WTC11 (cell line): ENCODE results near the gene TJP3.
A peak's percentile ranks its signal among the peaks of the same experiment; 100 is the strongest.

Experiments used
- CBFB ChIP-seq: sonication (generic); formaldehyde crosslinking; IDR thresholded peaks from 2 replicates; pipeline ENCODE4 v1.8.1; 2022; ENCODE audit warnings: mild to moderate bottlenecking, low read depth, missing genetic modification reagents
- FOXK1 ChIP-seq: sonication (generic); formaldehyde crosslinking; IDR thresholded peaks from 2 replicates; pipeline ENCODE4 v1.8.0; 2022; ENCODE audit warnings: mild to moderate bottlenecking, moderate library complexity, missing genetic modification reagents
- FOXP1 ChIP-seq: sonication (generic); formaldehyde crosslinking; IDR thresholded peaks from 2 replicates; pipeline ENCODE4 v1.8.0; 2022; ENCODE audit warnings: missing genetic modification reagents, mild to moderate bottlenecking, moderate library complexity, borderline replicate concordance
- IRF1 ChIP-seq: sonication (generic); formaldehyde crosslinking; IDR thresholded peaks from 2 replicates; pipeline ENCODE4 v1.8.0; 2023; ENCODE audit warnings: missing genetic modification reagents
- JUN ChIP-seq: sonication (generic); formaldehyde crosslinking; IDR thresholded peaks from 2 replicates; pipeline ENCODE4 v1.8.0; 2023; ENCODE audit warnings: mild to moderate bottlenecking, missing genetic modification reagents
- MAX ChIP-seq: sonication (generic); formaldehyde crosslinking; IDR thresholded peaks from 2 replicates; pipeline ENCODE4 v1.8.0; 2022; ENCODE audit warnings: mild to moderate bottlenecking, missing genetic modification reagents
- NFYB ChIP-seq: sonication (generic); formaldehyde crosslinking; conservative IDR thresholded peaks from 2 replicates; pipeline ENCODE4 v1.8.0; 2022; ENCODE audit warnings: low read depth, missing genetic modification reagents
- RELA ChIP-seq: sonication (generic); formaldehyde crosslinking; IDR thresholded peaks from 2 replicates; pipeline ENCODE4 v1.8.1; 2022; ENCODE audit warnings: missing genetic modification reagents, mild to moderate bottlenecking, borderline replicate concordance
- TCF7 ChIP-seq: sonication (generic); formaldehyde crosslinking; IDR thresholded peaks from 2 replicates; pipeline ENCODE4 v1.8.0; 2022; ENCODE audit warnings: mild to moderate bottlenecking, low read depth, missing genetic modification reagents, moderate library complexity
- USF2 ChIP-seq: sonication (generic); formaldehyde crosslinking; IDR thresholded peaks from 2 replicates; pipeline ENCODE4 v1.8.1; 2023; ENCODE audit warnings: mild to moderate bottlenecking, missing genetic modification reagents, moderate library complexity
- TF ChIP-seq, protein P1 (sequence below): fragments of 200-600 bp; IDR thresholded peaks from 2 replicates; pipeline ENCODE4 v1.8.0; 2022; ENCODE audit warnings: antibody characterized with exemption
- TF ChIP-seq, protein P2 (sequence below): sonication (generic); formaldehyde crosslinking; IDR thresholded peaks from 2 replicates; pipeline ENCODE4 v1.8.1; 2022; ENCODE audit warnings: mild to moderate bottlenecking, missing genetic modification reagents, moderate library complexity, borderline replicate concordance
- TF ChIP-seq, protein P3 (sequence below): sonication (generic); formaldehyde crosslinking; IDR thresholded peaks from 2 replicates; pipeline ENCODE4 v1.8.1; 2023; ENCODE audit warnings: mild to moderate bottlenecking, missing genetic modification reagents, moderate library complexity

- TF ChIP-seq IRF1: no peak
- TF ChIP-seq JUN (CRISPR knock-in tag): no peak
- no peak for TF ChIP-seq FOXK1 (CRISPR knock-in tag)
- TF ChIP-seq RELA (CRISPR knock-in tag): no peak
- TF ChIP-seq USF2 (CRISPR knock-in tag): no peak
- TF ChIP-seq, protein P1, sequence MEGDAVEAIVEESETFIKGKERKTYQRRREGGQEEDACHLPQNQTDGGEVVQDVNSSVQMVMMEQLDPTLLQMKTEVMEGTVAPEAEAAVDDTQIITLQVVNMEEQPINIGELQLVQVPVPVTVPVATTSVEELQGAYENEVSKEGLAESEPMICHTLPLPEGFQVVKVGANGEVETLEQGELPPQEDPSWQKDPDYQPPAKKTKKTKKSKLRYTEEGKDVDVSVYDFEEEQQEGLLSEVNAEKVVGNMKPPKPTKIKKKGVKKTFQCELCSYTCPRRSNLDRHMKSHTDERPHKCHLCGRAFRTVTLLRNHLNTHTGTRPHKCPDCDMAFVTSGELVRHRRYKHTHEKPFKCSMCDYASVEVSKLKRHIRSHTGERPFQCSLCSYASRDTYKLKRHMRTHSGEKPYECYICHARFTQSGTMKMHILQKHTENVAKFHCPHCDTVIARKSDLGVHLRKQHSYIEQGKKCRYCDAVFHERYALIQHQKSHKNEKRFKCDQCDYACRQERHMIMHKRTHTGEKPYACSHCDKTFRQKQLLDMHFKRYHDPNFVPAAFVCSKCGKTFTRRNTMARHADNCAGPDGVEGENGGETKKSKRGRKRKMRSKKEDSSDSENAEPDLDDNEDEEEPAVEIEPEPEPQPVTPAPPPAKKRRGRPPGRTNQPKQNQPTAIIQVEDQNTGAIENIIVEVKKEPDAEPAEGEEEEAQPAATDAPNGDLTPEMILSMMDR: peak; percentile 57
- TF ChIP-seq NFYB (CRISPR knock-in tag): no peak
- no peak for TF ChIP-seq TCF7 (CRISPR knock-in tag)
- TF ChIP-seq, protein P2, sequence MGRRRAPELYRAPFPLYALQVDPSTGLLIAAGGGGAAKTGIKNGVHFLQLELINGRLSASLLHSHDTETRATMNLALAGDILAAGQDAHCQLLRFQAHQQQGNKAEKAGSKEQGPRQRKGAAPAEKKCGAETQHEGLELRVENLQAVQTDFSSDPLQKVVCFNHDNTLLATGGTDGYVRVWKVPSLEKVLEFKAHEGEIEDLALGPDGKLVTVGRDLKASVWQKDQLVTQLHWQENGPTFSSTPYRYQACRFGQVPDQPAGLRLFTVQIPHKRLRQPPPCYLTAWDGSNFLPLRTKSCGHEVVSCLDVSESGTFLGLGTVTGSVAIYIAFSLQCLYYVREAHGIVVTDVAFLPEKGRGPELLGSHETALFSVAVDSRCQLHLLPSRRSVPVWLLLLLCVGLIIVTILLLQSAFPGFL (CRISPR knock-in tag): no peak
- TF ChIP-seq MAX (CRISPR knock-in tag): no peak
- TF ChIP-seq CBFB: no peak
- TF ChIP-seq, protein P3, sequence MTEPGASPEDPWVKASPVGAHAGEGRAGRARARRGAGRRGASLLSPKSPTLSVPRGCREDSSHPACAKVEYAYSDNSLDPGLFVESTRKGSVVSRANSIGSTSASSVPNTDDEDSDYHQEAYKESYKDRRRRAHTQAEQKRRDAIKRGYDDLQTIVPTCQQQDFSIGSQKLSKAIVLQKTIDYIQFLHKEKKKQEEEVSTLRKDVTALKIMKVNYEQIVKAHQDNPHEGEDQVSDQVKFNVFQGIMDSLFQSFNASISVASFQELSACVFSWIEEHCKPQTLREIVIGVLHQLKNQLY (CRISPR knock-in tag): no peak
- TF ChIP-seq FOXP1 (CRISPR knock-in tag): no peak
These were observed 15.8 kb upstream of the TJP3 start for GRCh38 chr19:3692141-3693024.
